ENCODE data around the gene JAK2. TPM values are rescaled to one million over a fixed set of nuclear protein-coding genes. Genes with fewer than 3 reads are reported as not detected.

The JAK2 gene
- total and polyA plus RNA-seq, 2 experiments from 2014 or later, result 14.3 to 17.1 TPM

- Histone ChIP-seq H3K9me3 (ENCODE audit: low read depth) (no peaks in the 10 kb centered on the region), H3K4me3 (no peak overlapping the region), H2AFZ (no peak overlapping the region), H3K27ac (no peak overlapping the region), H4K20me1 (ENCODE audit: insufficient read depth, poor library complexity, severe bottlenecking) (no peaks in the 10 kb centered on the region), H3K4me1 (ENCODE audit: insufficient read depth) (no peaks in the 10 kb centered on the region), H3K27me3 (no peaks in the 10 kb centered on the region), H3K4me2 (no peak overlapping the region), H3K9me2 (replicated peaks; ENCODE audit: insufficient read depth) (no peaks in the 10 kb centered on the region), H3K36me3 (replicated peaks; ENCODE audit: insufficient read depth, low read depth) (no peaks in the 10 kb centered on the region), H3K79me2 (no peaks in the 10 kb centered on the region)
- DNase-seq (ENCODE audit: low spot score), result no peak
- TF ChIP-seq EZH2 (IDR thresholded peaks at IDR 0.05; ENCODE audit: borderline replicate concordance) (no peak), EZH2phosphoT487 (IDR thresholded peaks at IDR 0.05; ENCODE audit: low read depth, severe bottlenecking, unreplicated experiment) (no peak), CTCF (IDR thresholded peaks at IDR 0.05; ENCODE audit: poor library complexity) (no peak)
- WGBS (ENCODE audit: low lambda C conversion rate, missing lambda C conversion rate), result 98% methylated on average over 17 of the region's 30 CpGs
Observed at GRCh38 chr9:5042661-5043178, 57.6 kb downstream of the JAK2 start.

GRCh38 chr9:5043381-5043780 is 58.3 kb downstream of the JAK2 start:
- Histone ChIP-seq H3K4me3 (no peak overlapping the region), H3K27me3 (no peaks in the 10 kb centered on the region), H3K9me2 (replicated peaks; ENCODE audit: insufficient read depth) (no peaks in the 10 kb centered on the region), H3K79me2 (no peaks in the 10 kb centered on the region), H3K4me1 (ENCODE audit: insufficient read depth) (no peaks in the 10 kb centered on the region), H3K27ac (no peak overlapping the region), H4K20me1 (ENCODE audit: insufficient read depth, poor library complexity, severe bottlenecking) (no peaks in the 10 kb centered on the region), H3K36me3 (replicated peaks; ENCODE audit: insufficient read depth, low read depth) (no peaks in the 10 kb centered on the region), H2AFZ (no peak overlapping the region), H3K4me2 (no peak overlapping the region), H3K9me3 (ENCODE audit: low read depth) (no peaks in the 10 kb centered on the region)
- no peak for TF ChIP-seq EZH2phosphoT487 (IDR thresholded peaks at IDR 0.05; ENCODE audit: low read depth, severe bottlenecking, unreplicated experiment)
- TF ChIP-seq EZH2 (IDR thresholded peaks at IDR 0.05; ENCODE audit: borderline replicate concordance), result no peak
- no peak for TF ChIP-seq CTCF (IDR thresholded peaks at IDR 0.05; ENCODE audit: poor library complexity)
- no peak for DNase-seq (ENCODE audit: low spot score)
- WGBS (ENCODE audit: low lambda C conversion rate, missing lambda C conversion rate), result 96% methylated on average over 3 of the region's 3 CpGs

- Histone ChIP-seq H3K79me2 (no peaks in the 10 kb centered on the region), H4K20me1 (ENCODE audit: insufficient read depth, poor library complexity, severe bottlenecking) (no peaks in the 10 kb centered on the region), H2AFZ (no peak overlapping the region), H3K4me2 (no peak overlapping the region), H3K9me3 (ENCODE audit: low read depth) (no peaks in the 10 kb centered on the region), H3K27me3 (no peaks in the 10 kb centered on the region), H3K4me3 (no peak overlapping the region), H3K4me1 (ENCODE audit: insufficient read depth) (no peaks in the 10 kb centered on the region), H3K9me2 (replicated peaks; ENCODE audit: insufficient read depth) (no peaks in the 10 kb centered on the region), H3K27ac (no peak overlapping the region), H3K36me3 (replicated peaks; ENCODE audit: insufficient read depth, low read depth) (no peaks in the 10 kb centered on the region)
- no peak for DNase-seq (ENCODE audit: low spot score)
- TF ChIP-seq EZH2phosphoT487 (IDR thresholded peaks at IDR 0.05; ENCODE audit: low read depth, severe bottlenecking, unreplicated experiment) (no peak), EZH2 (IDR thresholded peaks at IDR 0.05; ENCODE audit: borderline replicate concordance) (no peak)
- WGBS (ENCODE audit: low lambda C conversion rate, missing lambda C conversion rate), result 85% methylated on average over 4 of the region's 4 CpGs
Observed at GRCh38 chr9:5044160-5044559, 59.1 kb downstream of the JAK2 start.

GRCh38 chr9:5052838-5053237 is 67.8 kb downstream of the JAK2 start:
- H3K79me2 ChIP-seq, result no peaks in the 10 kb centered on the region
- no peaks in the 10 kb centered on the region for H3K27me3 ChIP-seq
- no peak for TF ChIP-seq CTCF (IDR thresholded peaks at IDR 0.05; ENCODE audit: poor library complexity)
- no peak for TF ChIP-seq EZH2 (IDR thresholded peaks at IDR 0.05; ENCODE audit: borderline replicate concordance)
- no peak for TF ChIP-seq EZH2phosphoT487 (IDR thresholded peaks at IDR 0.05; ENCODE audit: low read depth, severe bottlenecking, unreplicated experiment)
- H3K4me2 ChIP-seq, result no peak overlapping the region
- H3K9me3 ChIP-seq (ENCODE audit: low read depth), result no peaks in the 10 kb centered on the region
- 93% methylated on average over 1 of the region's 1 CpG for WGBS (ENCODE audit: low lambda C conversion rate, missing lambda C conversion rate)
- no peak overlapping the region for H2AFZ ChIP-seq
- no peak for DNase-seq (ENCODE audit: low spot score)
- H3K9me2 ChIP-seq (replicated peaks; ENCODE audit: insufficient read depth), result no peaks in the 10 kb centered on the region
- peaks cover 3% of the 10 kb centered on the region for H4K20me1 ChIP-seq (ENCODE audit: insufficient read depth, poor library complexity, severe bottlenecking)
- no peak overlapping the region for H3K27ac ChIP-seq
- no peaks in the 10 kb centered on the region for H3K4me1 ChIP-seq (ENCODE audit: insufficient read depth)
- H3K36me3 ChIP-seq (replicated peaks; ENCODE audit: insufficient read depth, low read depth), result no peaks in the 10 kb centered on the region
- H3K4me3 ChIP-seq, result no peak overlapping the region
